Caco-2 (cell line): ENCODE data around the gene UNKL. TPM values are rescaled to one million over a fixed set of nuclear protein-coding genes. Genes with fewer than 3 reads are reported as not detected.

Source experiments
- BruUV-seq: library from RNA; stranded (reverse); fragments of 400-500 nt; replicated peaks from 2 replicates; lab custom pipeline; 2021; lab: Mats Ljungman, UMichigan
- CTCF ChIA-PET: fragments of 300-600 bp; sonication (Branson Sonifier 250); formaldehyde crosslinking; loops from one replicate; lab custom pipeline; 2022; ENCODE audit warnings: antibody characterized with exemption; lab: Charles Lee
- POLR2A ChIA-PET: fragments of 300-600 bp; sonication (Branson Sonifier 250); formaldehyde crosslinking; loops from one replicate; lab custom pipeline; 2022; ENCODE audit warnings: antibody characterized with exemption; lab: Charles Lee
- DNase-seq, 2 experiments: peaks; one replicate each; pipeline versions ENCODE4 v3.0.0 to v3.0.0-alpha.2; 2020 to 2022
- H3K27me3 ChIP-seq: replicated peaks from 2 replicates; pipeline ENCODE4 v1.6.0; 2011; ENCODE audit warnings: low read length; ENCODE audit not compliant: control insufficient read depth, insufficient read depth
- H3K36me3 ChIP-seq: 2 replicates; pipeline ENCODE4 v1.5.1; 2011; ENCODE audit warnings: low read length; ENCODE audit not compliant: control insufficient read depth, insufficient read depth
- H3K4me1 ChIP-seq: fragments of 250-450 bp; sonication (Bioruptor Pico); 2 replicates; pipeline ENCODE4 v1.5.1; 2020; ENCODE audit warnings: mild to moderate bottlenecking
- H3K4me3 ChIP-seq: 2 replicates; pipeline ENCODE4 v1.5.1; 2011; ENCODE audit warnings: low read depth, mild to moderate bottlenecking, control low read depth, low read length
- H3K9me3 ChIP-seq: fragments of 250-450 bp; sonication (Bioruptor Pico); 2 replicates; pipeline ENCODE4 v1.5.1; 2020; ENCODE audit warnings: mild to moderate bottlenecking, moderate library complexity
- H3K27ac Mint-ChIP-seq: one replicate; pipeline ENCODE4 v1.8.0; 2022; ENCODE audit warnings: mixed read lengths; ENCODE audit not compliant: unreplicated experiment
- H3K27me3 Mint-ChIP-seq: one replicate; pipeline ENCODE4 v1.8.0; 2022; ENCODE audit warnings: mixed read lengths; ENCODE audit not compliant: insufficient read depth, unreplicated experiment
- H3K36me3 Mint-ChIP-seq: one replicate; pipeline ENCODE4 v1.8.0; 2022; ENCODE audit warnings: mild to moderate bottlenecking, mixed read lengths; ENCODE audit not compliant: insufficient read depth, unreplicated experiment
- H3K4me1 Mint-ChIP-seq: one replicate; pipeline ENCODE4 v1.8.0; 2022; ENCODE audit warnings: low read depth, mixed read lengths; ENCODE audit not compliant: unreplicated experiment
- H3K4me3 Mint-ChIP-seq: one replicate; pipeline ENCODE4 v1.8.0; 2022; ENCODE audit warnings: mild to moderate bottlenecking, moderate library complexity, mixed read lengths; ENCODE audit not compliant: unreplicated experiment
- H3K9me3 Mint-ChIP-seq: one replicate; pipeline ENCODE4 v1.8.0; 2022; ENCODE audit warnings: mixed read lengths; ENCODE audit not compliant: unreplicated experiment
- intact Hi-C: fragments of 100-400 bp; cut with micrococcal nuclease; formaldehyde crosslinking; loops from one replicate; pipeline ENCODE4 v1.10.0; 2022; ENCODE audit not compliant: unreplicated experiment
- total RNA-seq: library from RNA; stranded (reverse); gene quantifications from 2 replicates; pipeline ENCODE4 v1.2.3, GENCODE V29; 2022
- TF ChIP-seq, protein P1 (sequence below), 2 experiments: fragments of 200-600 bp in 1 of 2; IDR thresholded peaks; 1 replicate in 1 of 2; 2 replicates in 1 of 2; pipeline versions ENCODE4 v1.5.1 to v1.8.0; 2011 to 2022; ENCODE audit warnings: antibody characterized with exemption in 1 of 2, control low read depth in 1 of 2, inconsistent platforms in 1 of 2, low read depth in 1 of 2, low read length in 1 of 2, mild to moderate bottlenecking in 1 of 2, moderate library complexity in 1 of 2; ENCODE audit not compliant: insufficient read depth in 1 of 2, severe bottlenecking in 1 of 2, unreplicated experiment in 1 of 2

The UNKL gene
- total RNA-seq, 1 experiment from 2014 or later = 31.2 TPM

DNA sequence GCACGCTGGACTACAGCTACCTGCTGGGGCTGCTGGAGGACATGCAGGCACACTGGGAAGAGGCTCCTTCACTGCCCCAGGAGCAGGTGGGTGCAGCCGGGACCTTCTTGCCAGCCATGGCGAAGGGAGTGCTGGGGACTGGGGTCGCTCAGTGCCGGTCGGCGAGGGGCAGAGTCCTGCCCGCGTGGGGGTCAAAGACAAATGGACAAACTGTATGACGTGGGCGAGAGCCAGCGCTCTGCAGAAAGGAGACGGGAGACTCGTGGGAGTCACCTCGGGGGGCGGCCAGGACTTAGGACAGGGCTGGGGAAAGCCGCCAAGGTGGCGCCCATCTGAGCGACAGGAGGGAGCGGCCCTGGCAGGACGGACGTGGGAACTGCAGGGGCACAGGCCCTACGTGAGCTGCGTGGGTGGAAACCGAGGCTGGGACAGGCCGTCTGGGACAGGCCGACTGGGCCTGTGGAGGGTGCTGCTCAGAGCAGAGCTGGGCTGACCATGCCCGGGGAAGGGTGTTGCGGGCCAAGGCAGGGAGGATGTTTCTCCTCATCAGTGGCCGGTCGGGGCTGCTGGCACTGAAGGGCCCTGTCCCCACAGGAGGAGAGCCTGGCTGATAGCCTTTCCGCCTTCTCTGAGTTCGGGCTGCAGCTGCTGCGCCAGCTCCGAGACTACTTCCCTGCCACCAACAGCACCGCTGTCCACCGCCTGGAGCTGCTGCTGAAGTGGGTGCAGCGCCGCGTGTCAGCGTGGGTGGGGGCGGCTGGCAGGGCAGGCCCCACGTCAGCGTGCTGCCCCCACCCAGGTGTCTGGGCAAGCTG lies 70.9 kb downstream of the UNKL start:
- intact Hi-C loops = no loop called here
- CTCF ChIA-PET = interaction anchor here (0.6 to 1.7 kb wide), 5 partner anchors 20 to 991 kb away, joined by 3 to 11 read pairs (median 8); partner anchors contain the start of genes AXIN1 and PERCC1
- Histone ChIP-seq H3K27me3 (peaks cover under 1% of the 10 kb centered on the region; the same call in 1 of the 2 replicates), H3K9me3 (no peaks in the 10 kb centered on the region), H3K4me1 (0 out of 2 replicates have a peak, but pooled peaks cover 3% of the 10 kb centered on the region), H3K4me3 (peak overlapping the region; percentile 61), H3K36me3 (no peaks in the 10 kb centered on the region; the same call in 1 of the 2 replicates)
- TF ChIP-seq, protein P1, sequence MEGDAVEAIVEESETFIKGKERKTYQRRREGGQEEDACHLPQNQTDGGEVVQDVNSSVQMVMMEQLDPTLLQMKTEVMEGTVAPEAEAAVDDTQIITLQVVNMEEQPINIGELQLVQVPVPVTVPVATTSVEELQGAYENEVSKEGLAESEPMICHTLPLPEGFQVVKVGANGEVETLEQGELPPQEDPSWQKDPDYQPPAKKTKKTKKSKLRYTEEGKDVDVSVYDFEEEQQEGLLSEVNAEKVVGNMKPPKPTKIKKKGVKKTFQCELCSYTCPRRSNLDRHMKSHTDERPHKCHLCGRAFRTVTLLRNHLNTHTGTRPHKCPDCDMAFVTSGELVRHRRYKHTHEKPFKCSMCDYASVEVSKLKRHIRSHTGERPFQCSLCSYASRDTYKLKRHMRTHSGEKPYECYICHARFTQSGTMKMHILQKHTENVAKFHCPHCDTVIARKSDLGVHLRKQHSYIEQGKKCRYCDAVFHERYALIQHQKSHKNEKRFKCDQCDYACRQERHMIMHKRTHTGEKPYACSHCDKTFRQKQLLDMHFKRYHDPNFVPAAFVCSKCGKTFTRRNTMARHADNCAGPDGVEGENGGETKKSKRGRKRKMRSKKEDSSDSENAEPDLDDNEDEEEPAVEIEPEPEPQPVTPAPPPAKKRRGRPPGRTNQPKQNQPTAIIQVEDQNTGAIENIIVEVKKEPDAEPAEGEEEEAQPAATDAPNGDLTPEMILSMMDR (IDR thresholded peaks at IDR 0.05; ENCODE audit: insufficient read depth in 1 of 2, low read depth in 1 of 2, low read length in 1 of 2, severe bottlenecking in 1 of 2, unreplicated experiment in 1 of 2) = no peak
- no TSS peak for BruUV-seq
- peaks cover 8% of the 10 kb centered on the region for H3K4me1 Mint-ChIP-seq
- peak overlapping the region; percentile 68 for H3K27ac Mint-ChIP-seq
- peaks cover 3% of the 10 kb centered on the region for H3K27me3 Mint-ChIP-seq
- no peaks in the 10 kb centered on the region for H3K9me3 Mint-ChIP-seq
- peaks cover 8% of the 10 kb centered on the region for H3K36me3 Mint-ChIP-seq
- POLR2A ChIA-PET = interaction anchor here (1.0 to 1.9 kb wide), 2 partner anchors 34 to 77 kb away, joined by 6 read pairs; partner anchors contain the start of genes UBE2I and UQCC4
- peak overlapping the region; percentile 83 for H3K4me3 Mint-ChIP-seq
- no peak for DNase-seq

DNA sequence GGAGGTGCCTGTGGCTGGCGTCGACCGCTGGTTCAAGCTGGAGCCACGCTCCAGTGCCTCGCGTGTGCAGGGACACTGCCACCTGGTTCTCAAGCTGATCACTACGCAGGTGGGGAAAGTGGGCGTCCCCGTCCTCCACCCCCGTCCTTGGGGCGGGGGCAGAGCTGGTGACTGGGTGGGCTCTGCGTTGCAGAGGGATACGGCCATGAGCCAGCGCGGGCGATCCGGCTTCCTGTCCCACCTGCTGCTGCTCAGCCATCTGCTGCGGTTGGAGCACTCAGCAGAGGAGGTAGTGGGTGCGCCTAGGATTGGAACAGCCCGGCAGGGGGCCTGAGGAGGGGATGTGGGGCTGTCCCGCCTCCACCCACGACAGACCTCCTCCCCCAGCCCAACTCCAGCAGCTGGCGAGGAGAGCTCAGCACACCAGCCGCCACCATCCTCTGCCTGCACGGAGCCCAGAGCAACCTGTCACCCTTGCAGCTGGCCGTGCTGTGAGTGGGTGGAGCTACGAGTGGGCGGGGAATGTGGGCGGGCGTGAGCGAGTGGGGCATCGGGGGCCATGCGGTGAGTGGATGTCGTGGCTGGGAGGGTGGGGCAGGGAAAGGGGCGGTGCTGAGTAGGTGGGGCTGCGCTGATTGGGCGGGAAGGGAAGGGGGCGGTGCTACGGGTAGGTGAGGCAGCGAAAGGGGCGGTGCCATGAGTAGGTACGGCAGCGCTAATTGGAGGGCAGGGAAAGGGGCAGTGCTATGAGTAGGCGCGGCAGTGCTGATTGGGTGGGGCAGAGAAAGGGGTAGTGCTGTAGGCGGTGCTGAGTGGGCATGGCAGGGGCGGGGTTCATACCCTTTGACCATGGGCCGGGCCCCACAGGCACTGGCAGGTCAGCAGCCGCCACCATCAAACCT lies 71.7 kb downstream of the UNKL start:
- Mint-ChIP-seq H3K27ac (peak overlapping the region; percentile 68), H3K9me3 (no peaks in the 10 kb centered on the region), H3K27me3 (peaks cover 3% of the 10 kb centered on the region), H3K4me3 (peak overlapping the region; percentile 83), H3K4me1 (peaks cover 8% of the 10 kb centered on the region), H3K36me3 (peaks cover 8% of the 10 kb centered on the region)
- Histone ChIP-seq H3K36me3 (no peaks in the 10 kb centered on the region; the same call in 1 of the 2 replicates), H3K4me3 (peak overlapping the region; percentile 61), H3K27me3 (peaks cover 1% of the 10 kb centered on the region; the same call in 1 of the 2 replicates), H3K9me3 (no peaks in the 10 kb centered on the region), H3K4me1 (0 out of 2 replicates have a peak, but pooled peaks cover 3% of the 10 kb centered on the region)
- no TSS peak for BruUV-seq
- intact Hi-C loops = no loop called here
- ChIA-PET POLR2A (interaction anchor here (0.5 to 1.9 kb wide), 8 partner anchors 9 to 328 kb away, joined by 3 to 6 read pairs (median 4); partner anchors contain the start of genes GNPTG, TSR3, UBE2I and UQCC4), CTCF (interaction anchor here (0.6 to 1.7 kb wide), 11 partner anchors 11 to 363 kb away, joined by 3 to 13 read pairs (median 8); partner anchors contain the start of gene PERCC1)
- TF ChIP-seq, protein P1 (IDR thresholded peaks at IDR 0.05; ENCODE audit: insufficient read depth in 1 of 2, low read depth in 1 of 2, low read length in 1 of 2, severe bottlenecking in 1 of 2, unreplicated experiment in 1 of 2) = no peak
- DNase-seq = peak; percentile 97 to 99
